Measurements from ENCODE around the gene ADORA1. TPM values are rescaled to one million over a fixed set of nuclear protein-coding genes. Genes with fewer than 3 reads are reported as not detected.

ADORA1 gene
- total and polyA plus RNA-seq, 2 of the 4 experiments (the other 2 are of a cell fraction) = 0.36 to 0.56 TPM

DNA sequence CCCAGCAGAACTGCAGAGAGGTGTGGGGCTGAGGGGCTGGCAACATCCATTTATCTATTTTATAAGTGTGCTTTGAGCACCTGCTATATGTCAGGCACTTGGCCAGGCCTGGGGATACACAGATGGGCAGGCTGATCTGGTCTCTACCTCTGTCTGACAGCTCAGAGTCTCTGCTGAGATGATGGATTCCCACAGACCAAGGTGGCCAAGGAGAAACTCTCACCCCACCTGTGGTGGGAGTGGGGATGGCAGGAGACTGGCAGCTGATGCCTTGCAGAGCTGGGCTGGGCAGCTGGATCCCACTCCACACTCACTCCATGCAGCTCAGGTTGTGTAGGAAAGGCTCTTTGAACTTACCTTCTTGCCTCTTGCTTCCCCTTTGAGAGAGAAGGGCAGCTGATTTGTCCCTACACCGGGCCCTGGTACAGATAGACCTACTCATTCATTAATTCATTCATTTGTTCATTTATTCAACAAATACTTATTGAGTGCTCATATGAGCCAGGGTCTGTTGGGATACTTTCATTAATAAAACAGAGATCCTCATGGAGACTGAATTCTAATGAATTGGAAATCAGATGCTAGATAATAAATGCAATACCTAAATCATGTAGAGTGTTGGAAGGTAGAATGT is 9.0 kb downstream of the ADORA1 start:
- POLR2A ChIA-PET (ENCODE audit: unreplicated experiment) = no interaction called here
- BruUV-seq (replicated peaks) = no TSS peak
- H3K27ac ChIP-seq (ENCODE audit: insufficient read depth, low read length) = no peak overlapping the region

More for the DNA sequence above, 9.0 kb downstream of the ADORA1 start:
- in situ Hi-C loops (cut with MboI; ENCODE audit: low sequenced_read_pairs) = no loop called here
- dilution Hi-C loops (cut with HindIII; ENCODE audit: low sequenced_read_pairs, unreplicated experiment) = no loop called here
- Histone ChIP-seq H2BK15ac (ENCODE audit: low read depth, low read length) (no peak overlapping the region), H4K20me1 (ENCODE audit: insufficient read depth, low read length) (no peaks in the 10 kb centered on the region), H3K4me1 (ENCODE audit: control insufficient read depth, insufficient read depth, low read length) (no peaks in the 10 kb centered on the region; the same call in 1 of the 2 replicates), H3K9me1 (ENCODE audit: insufficient read depth, low read length) (no peaks in the 10 kb centered on the region), H2BK20ac (ENCODE audit: low read depth, low read length) (no peak overlapping the region), H3K14ac (replicated peaks; ENCODE audit: low read depth, low read length) (no peak overlapping the region), H3K9me3 (ENCODE audit: control insufficient read depth, insufficient read depth, low read length) (no peaks in the 10 kb centered on the region), H4K8ac (ENCODE audit: low read depth in 2 of 2, low read length in 2 of 2) (no peak overlapping the region), H3K23ac (ENCODE audit: low read depth, low read length) (no peak overlapping the region), H2AK5ac (ENCODE audit: low read depth, low read length) (no peak overlapping the region), H3K36me3 (ENCODE audit: control insufficient read depth, insufficient read depth, low read length) (no peaks in the 10 kb centered on the region), H2AK9ac (replicated peaks; ENCODE audit: low read depth, low read length, poor library complexity) (no peak overlapping the region), H3K79me1 (ENCODE audit: low read depth in 1 of 2, low read length in 2 of 2) (no peaks in the 10 kb centered on the region), H3K4ac (ENCODE audit: low read depth, low read length) (no peak overlapping the region), H2BK120ac (ENCODE audit: low read depth, low read length) (no peak overlapping the region), H2AFZ (replicated peaks; ENCODE audit: low read length, poor library complexity) (no peak overlapping the region), H3K56ac (ENCODE audit: extremely low read depth, insufficient read depth, low read length) (no peak overlapping the region; the same call in 1 of the 2 replicates), H2BK5ac (ENCODE audit: low read depth, low read length, poor library complexity, severe bottlenecking) (no peak overlapping the region), H3K27me3 (ENCODE audit: control insufficient read depth, insufficient read depth, low read length) (peaks cover 50% of the 10 kb centered on the region), H3K4me2 (ENCODE audit: low read depth, low read length) (no peak overlapping the region), H4K5ac (ENCODE audit: low read depth, low read length) (no peak overlapping the region), H3K9ac (ENCODE audit: low read depth, low read length) (no peak overlapping the region), H4K91ac (ENCODE audit: insufficient read depth, low read depth, low read length) (no peak overlapping the region), H3K18ac (ENCODE audit: low read depth, low read length) (no peak overlapping the region), H3K4me3 (ENCODE audit: insufficient read depth, low read depth, low read length) (no peak overlapping the region)
- WGBS, 2 experiments (ENCODE audit: extremely low coverage in 2 of 2, insufficient read length in 1 of 2) = no CpG with 5 or more reads among the region's 1 CpG
- ATAC-seq (ENCODE audit: low read depth) = no peak
- DNase-seq = no peak
- intact Hi-C loops (cut with micrococcal nuclease) = no loop called here
- TF ChIP-seq NFE2L2 (IDR thresholded peaks at IDR 0.05; ENCODE audit: low read depth, low read length) (no peak), FOS (IDR thresholded peaks at IDR 0.05; ENCODE audit: low read depth, low read length) (no peak), MAZ (IDR thresholded peaks at IDR 0.05; ENCODE audit: borderline replicate concordance, low read depth, low read length) (no peak), BHLHE40 (IDR thresholded peaks at IDR 0.05; ENCODE audit: low read depth, low read length) (no peak), MAFK (IDR thresholded peaks at IDR 0.05; ENCODE audit: low read depth, low read length) (no peak), RFX5 (IDR thresholded peaks at IDR 0.05; ENCODE audit: low read depth, low read length) (no peak), RAD21 (IDR thresholded peaks at IDR 0.05; ENCODE audit: low read length) (no peak), MXI1 (IDR thresholded peaks at IDR 0.05; ENCODE audit: borderline replicate concordance, low read depth, low read length) (no peak), SMC3 (IDR thresholded peaks at IDR 0.05; ENCODE audit: low read depth, low read length) (no peak), POLR2A (IDR thresholded peaks at IDR 0.05; ENCODE audit: low read depth, low read length) (no peak), CHD1 (IDR thresholded peaks at IDR 0.05; ENCODE audit: low read depth, low read length) (no peak), CEBPB (IDR thresholded peaks at IDR 0.05; ENCODE audit: low read depth, low read length) (no peak), RCOR1 (IDR thresholded peaks at IDR 0.05; ENCODE audit: insufficient replicate concordance, low read length) (no peak)
- TF ChIP-seq, protein P1, sequence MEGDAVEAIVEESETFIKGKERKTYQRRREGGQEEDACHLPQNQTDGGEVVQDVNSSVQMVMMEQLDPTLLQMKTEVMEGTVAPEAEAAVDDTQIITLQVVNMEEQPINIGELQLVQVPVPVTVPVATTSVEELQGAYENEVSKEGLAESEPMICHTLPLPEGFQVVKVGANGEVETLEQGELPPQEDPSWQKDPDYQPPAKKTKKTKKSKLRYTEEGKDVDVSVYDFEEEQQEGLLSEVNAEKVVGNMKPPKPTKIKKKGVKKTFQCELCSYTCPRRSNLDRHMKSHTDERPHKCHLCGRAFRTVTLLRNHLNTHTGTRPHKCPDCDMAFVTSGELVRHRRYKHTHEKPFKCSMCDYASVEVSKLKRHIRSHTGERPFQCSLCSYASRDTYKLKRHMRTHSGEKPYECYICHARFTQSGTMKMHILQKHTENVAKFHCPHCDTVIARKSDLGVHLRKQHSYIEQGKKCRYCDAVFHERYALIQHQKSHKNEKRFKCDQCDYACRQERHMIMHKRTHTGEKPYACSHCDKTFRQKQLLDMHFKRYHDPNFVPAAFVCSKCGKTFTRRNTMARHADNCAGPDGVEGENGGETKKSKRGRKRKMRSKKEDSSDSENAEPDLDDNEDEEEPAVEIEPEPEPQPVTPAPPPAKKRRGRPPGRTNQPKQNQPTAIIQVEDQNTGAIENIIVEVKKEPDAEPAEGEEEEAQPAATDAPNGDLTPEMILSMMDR (conservative IDR thresholded peaks at IDR 0.05; ENCODE audit: low read depth, low read length) = no peak
- TF ChIP-seq, protein P2, sequence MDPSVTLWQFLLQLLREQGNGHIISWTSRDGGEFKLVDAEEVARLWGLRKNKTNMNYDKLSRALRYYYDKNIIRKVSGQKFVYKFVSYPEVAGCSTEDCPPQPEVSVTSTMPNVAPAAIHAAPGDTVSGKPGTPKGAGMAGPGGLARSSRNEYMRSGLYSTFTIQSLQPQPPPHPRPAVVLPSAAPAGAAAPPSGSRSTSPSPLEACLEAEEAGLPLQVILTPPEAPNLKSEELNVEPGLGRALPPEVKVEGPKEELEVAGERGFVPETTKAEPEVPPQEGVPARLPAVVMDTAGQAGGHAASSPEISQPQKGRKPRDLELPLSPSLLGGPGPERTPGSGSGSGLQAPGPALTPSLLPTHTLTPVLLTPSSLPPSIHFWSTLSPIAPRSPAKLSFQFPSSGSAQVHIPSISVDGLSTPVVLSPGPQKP (IDR thresholded peaks at IDR 0.05; ENCODE audit: borderline replicate concordance, low read depth, low read length) = no peak
- TF ChIP-seq, protein P3, sequence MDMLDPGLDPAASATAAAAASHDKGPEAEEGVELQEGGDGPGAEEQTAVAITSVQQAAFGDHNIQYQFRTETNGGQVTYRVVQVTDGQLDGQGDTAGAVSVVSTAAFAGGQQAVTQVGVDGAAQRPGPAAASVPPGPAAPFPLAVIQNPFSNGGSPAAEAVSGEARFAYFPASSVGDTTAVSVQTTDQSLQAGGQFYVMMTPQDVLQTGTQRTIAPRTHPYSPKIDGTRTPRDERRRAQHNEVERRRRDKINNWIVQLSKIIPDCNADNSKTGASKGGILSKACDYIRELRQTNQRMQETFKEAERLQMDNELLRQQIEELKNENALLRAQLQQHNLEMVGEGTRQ (IDR thresholded peaks at IDR 0.05; ENCODE audit: low read depth, low read length) = no peak
- CTCF ChIA-PET = no interaction called here

All from IMR-90 (cell line).